ENCODE measurements around the gene PRDM16. TPM values are rescaled to one million over a fixed set of nuclear protein-coding genes. Genes with fewer than 3 reads are reported as not detected.

PRDM16 gene
- total RNA-seq, 1 experiment from 2014 or later = 0.17 TPM

- no peak overlapping the region for H2BK120ac ChIP-seq (ENCODE audit: low read depth, low read length, poor library complexity, severe bottlenecking)
- DNase-seq = no peak
- no peaks in the 10 kb centered on the region for H3K23me2 ChIP-seq (ENCODE audit: insufficient read length, low read depth, low read length, poor library complexity, severe bottlenecking)
- no peaks in the 10 kb centered on the region for H3K79me1 ChIP-seq (ENCODE audit: insufficient read depth, low read depth, low read length, poor library complexity, severe bottlenecking)
- H3T11ph ChIP-seq (ENCODE audit: low read length) = no peak overlapping the region
- no peak overlapping the region for H2BK12ac ChIP-seq (ENCODE audit: insufficient read length, low read depth, low read length)
- H3K23ac ChIP-seq (ENCODE audit: insufficient read length, low read depth, low read length) = no peak overlapping the region
- H3K56ac ChIP-seq (ENCODE audit: insufficient read length, low read depth, low read length) = no peak overlapping the region
- no peak for TF ChIP-seq CTCF (conservative IDR thresholded peaks at IDR 0.05)
- no peak overlapping the region for H4K91ac ChIP-seq (ENCODE audit: insufficient read length, low read depth, low read length)
- no peaks in the 10 kb centered on the region for H4K20me1 ChIP-seq (ENCODE audit: control insufficient read depth, insufficient read depth, insufficient read length)
- H2BK5ac ChIP-seq (ENCODE audit: insufficient read length, low read length) = no peak overlapping the region
- Mint-ChIP-seq H3K36me3 (ENCODE audit: insufficient read depth in 1 of 3, low read depth in 3 of 3) (no peaks in the 10 kb centered on the region), H3K27me3 (ENCODE audit: low read depth) (peaks cover 2% of the 10 kb centered on the region; the same call in 1 of the 2 replicates), H3K9me3 (no peaks in the 10 kb centered on the region), H3K4me3 (no peak overlapping the region), H3K4me1 (no peaks in the 10 kb centered on the region), H3K27ac (no peak overlapping the region)
- no peak overlapping the region for H2AK5ac ChIP-seq (ENCODE audit: insufficient read length, low read length)
- H2BK20ac ChIP-seq (ENCODE audit: low read depth, low read length, poor library complexity, severe bottlenecking) = no peak overlapping the region
- H3K14ac ChIP-seq (ENCODE audit: insufficient read depth, low read length) = no peak overlapping the region
- H2BK15ac ChIP-seq (ENCODE audit: low read depth, low read length) = no peak overlapping the region
- peaks cover 4% of the 10 kb centered on the region for H3K9me3 ChIP-seq (ENCODE audit: control insufficient read depth, low read depth, low read length)
- no peak overlapping the region for H4K5ac ChIP-seq (ENCODE audit: insufficient read length, low read depth, low read length)
- no peak overlapping the region for H3K18ac ChIP-seq (ENCODE audit: insufficient read length, low read depth, low read length)
- WGBS (ENCODE audit: extremely low coverage, insufficient read length, low lambda C conversion rate) = 100% methylated on average over 2 of the region's 2 CpGs
- H3K4me1 ChIP-seq (ENCODE audit: insufficient read depth, low read length) = no peaks in the 10 kb centered on the region
- H3K79me2 ChIP-seq (ENCODE audit: insufficient read depth, low read length) = no peaks in the 10 kb centered on the region
- H2AFZ ChIP-seq (ENCODE audit: low read length) = no peak overlapping the region
- no peaks in the 10 kb centered on the region for H3K27me3 ChIP-seq (ENCODE audit: insufficient read depth, low read length)
- H3K4me2 ChIP-seq (ENCODE audit: insufficient read depth, insufficient read length, low read length) = no peak overlapping the region
- H4K8ac ChIP-seq (replicated peaks; ENCODE audit: insufficient read length, low read depth, low read length) = no peak overlapping the region
- no peak overlapping the region for H3K9ac ChIP-seq (ENCODE audit: extremely low read depth, insufficient read length, low read length)
- no peak overlapping the region for H3K4ac ChIP-seq (ENCODE audit: low read depth, low read length)
- no peak overlapping the region for H3K27ac ChIP-seq (ENCODE audit: insufficient read length, low read depth, low read length)
Measured at GRCh38 chr1:3176820-3177219, 107.8 kb downstream of the PRDM16 start.

Measured in H9 (cell line).